PC-3 (cell line): ENCODE measurements around the gene EPB41L1. TPM values are rescaled to one million over a fixed set of nuclear protein-coding genes. Genes with fewer than 3 reads are reported as not detected.

Source experiments
- ATAC-seq: fragments of 200-7000 bp; cut with Tn5 transposase; 2 replicates; pipeline ENCODE4 v1.9.1; 2020; ENCODE audit warnings: mild to moderate bottlenecking, moderate library complexity
- BruUV-seq: library from RNA; stranded (reverse); fragments of 400-500 nt; replicated peaks from 2 replicates; lab custom pipeline; 2021; lab: Mats Ljungman, UMichigan
- CTCF ChIA-PET: fragments of 300-600 bp; sonication (Branson Sonifier 250); formaldehyde crosslinking; loops from one replicate; lab custom pipeline; 2022; ENCODE audit warnings: antibody characterized with exemption; lab: Charles Lee
- POLR2A ChIA-PET: fragments of 300-600 bp; sonication (Branson Sonifier 250); formaldehyde crosslinking; loops from one replicate; lab custom pipeline; 2022; ENCODE audit warnings: antibody characterized with exemption; ENCODE audit not compliant: unreplicated experiment; lab: Charles Lee
- DNase-seq: peaks from one replicate; pipeline ENCODE4 v3.0.0-alpha.2; 2015
- H2AFZ ChIP-seq: fragments of 300-600 bp; sonication (generic); 2 replicates; pipeline ENCODE4 v1.6.0; 2016; ENCODE audit warnings: antibody characterized with exemption, low read length
- H3F3A ChIP-seq: fragments of 300-600 bp; sonication (generic); one replicate; pipeline ENCODE4 v1.6.0; 2017; ENCODE audit warnings: antibody characterized with exemption, low read length, control low read depth, mild to moderate bottlenecking; ENCODE audit not compliant: unreplicated experiment
- H3K27ac ChIP-seq: fragments of 300-600 bp; sonication (generic); 2 replicates; pipeline ENCODE4 v1.5.1; 2016; ENCODE audit warnings: mild to moderate bottlenecking, low read length
- H3K27me3 ChIP-seq: fragments of 300-600 bp; sonication (generic); 2 replicates; pipeline ENCODE4 v1.6.1; 2016; ENCODE audit warnings: low read length, mixed read lengths
- H3K36me3 ChIP-seq: fragments of 300-600 bp; sonication (generic); 2 replicates; pipeline ENCODE4 v1.6.1; 2016; ENCODE audit warnings: low read depth, mixed run types, low read length, mixed read lengths
- H3K4me1 ChIP-seq: fragments of 300-600 bp; sonication (generic); 2 replicates; pipeline ENCODE4 v1.5.1; 2016; ENCODE audit warnings: low read length; ENCODE audit not compliant: insufficient read depth
- H3K4me2 ChIP-seq: fragments of 300-600 bp; sonication (generic); 2 replicates; pipeline ENCODE4 v1.6.0; 2016; ENCODE audit warnings: low read length
- H3K4me3 ChIP-seq: fragments of 300-600 bp; sonication (generic); 2 replicates; pipeline ENCODE4 v1.5.1; 2016; ENCODE audit warnings: mild to moderate bottlenecking, low read length, mixed read lengths
- H3K79me2 ChIP-seq: fragments of 300-600 bp; sonication (generic); 2 replicates; pipeline ENCODE4 v1.6.1; 2017; ENCODE audit warnings: low read length, mixed read lengths
- H3K9ac ChIP-seq: fragments of 300-600 bp; sonication (generic); 2 replicates; pipeline ENCODE4 v1.6.0; 2016; ENCODE audit warnings: mild to moderate bottlenecking, low read length
- H3K9me2 ChIP-seq: fragments of 300-600 bp; sonication (generic); replicated peaks from 2 replicates; pipeline ENCODE4 v1.6.1; 2016; ENCODE audit warnings: mixed run types, low read length, mixed read lengths
- H3K9me3 ChIP-seq: fragments of 300-600 bp; sonication (generic); 2 replicates; pipeline ENCODE4 v1.6.1; 2016; ENCODE audit warnings: low read length, mixed read lengths
- H4K20me1 ChIP-seq: fragments of 300-600 bp; sonication (generic); 2 replicates; pipeline ENCODE4 v1.6.1; 2016; ENCODE audit warnings: low read length, mixed read lengths
- CTCF ChIP-seq: fragments of 300-600 bp; sonication (generic); conservative IDR thresholded peaks from 2 replicates; pipeline ENCODE4 v1.5.1; 2017; ENCODE audit warnings: antibody characterized with exemption, low read depth, mild to moderate bottlenecking, low read length
- EZH2 ChIP-seq: fragments of 300-600 bp; sonication (generic); IDR thresholded peaks from one replicate; pipeline ENCODE4 v1.6.1; 2017; ENCODE audit warnings: antibody characterized with exemption, mild to moderate bottlenecking, low read length; ENCODE audit not compliant: unreplicated experiment
- EZH2phosphoT487 ChIP-seq: fragments of 300-600 bp; sonication (generic); IDR thresholded peaks from 2 replicates; pipeline ENCODE4 v1.6.1; 2018; ENCODE audit warnings: mild to moderate bottlenecking, antibody characterized with exemption, low read length, borderline replicate concordance
- intact Hi-C: fragments of 100-400 bp; cut with micrococcal nuclease; formaldehyde crosslinking; loops from 2 replicates; pipeline ENCODE4 v1.9.0; 2023
- total RNA-seq: library from RNA; depleted of rRNA; stranded (reverse); fragments of >200 nt; gene quantifications from 2 replicates; pipeline ENCODE4 v1.2.3, GENCODE V29; 2014

Gene EPB41L1
- total RNA-seq, 1 experiment from 2014 or later: 48.2 TPM

- Histone ChIP-seq H3K9me3 (no peaks in the 10 kb centered on the region), H3K36me3 (no peaks in the 10 kb centered on the region), H2AFZ (no peak overlapping the region), H3K9ac (no peak overlapping the region), H3K4me1 (peaks cover 24% of the 10 kb centered on the region), H3K79me2 (no peaks in the 10 kb centered on the region), H3K4me3 (no peak overlapping the region), H4K20me1 (no peaks in the 10 kb centered on the region), H3K27ac (no peak overlapping the region), H3K27me3 (no peaks in the 10 kb centered on the region), H3F3A (no peaks in the 10 kb centered on the region), H3K9me2 (no peaks in the 10 kb centered on the region), H3K4me2 (no peak overlapping the region)
- TF ChIP-seq CTCF (no peak), EZH2 (no peak), EZH2phosphoT487 (no peak)
- ChIA-PET POLR2A (no interaction called here), CTCF (no interaction called here)
- intact Hi-C loops: no loop called here
- no peak for ATAC-seq
- no TSS peak for BruUV-seq
- DNase-seq: no peak
Measured at GRCh38 chr20:36170542-36171215, 16.1 kb downstream of the EPB41L1 start.

GRCh38 chr20:36173451-36173933 lies 19.0 kb downstream of the EPB41L1 start:
- ATAC-seq (no peak), DNase-seq (no peak)
- Histone ChIP-seq H2AFZ (no peak overlapping the region), H3K9me2 (no peaks in the 10 kb centered on the region), H3K9ac (no peak overlapping the region), H3K9me3 (no peaks in the 10 kb centered on the region), H3K36me3 (no peaks in the 10 kb centered on the region), H3K27me3 (no peaks in the 10 kb centered on the region), H3K27ac (no peak overlapping the region), H3K4me2 (no peak overlapping the region), H3K79me2 (no peaks in the 10 kb centered on the region), H3K4me3 (no peak overlapping the region), H4K20me1 (no peaks in the 10 kb centered on the region), H3F3A (no peaks in the 10 kb centered on the region), H3K4me1 (peaks cover 15% of the 10 kb centered on the region)
- no TSS peak for BruUV-seq
- CTCF ChIA-PET: no interaction called here
- intact Hi-C loops: no loop called here
- POLR2A ChIA-PET: interaction anchor here (0.5 kb wide), 1 partner anchor 432 kb away, joined by 3 read pairs; the partner anchor contains the start of gene RAB5IF
- no peak for TF ChIP-seq CTCF
- TF ChIP-seq EZH2phosphoT487: no peak
- no peak for TF ChIP-seq EZH2

- H3K4me1 ChIP-seq: 0 out of 2 replicates have a peak, but pooled peaks cover 2% of the 10 kb centered on the region
- H3K9ac ChIP-seq: no peak overlapping the region
- BruUV-seq: no TSS peak
- DNase-seq (no peak), ATAC-seq (no peak)
- H3K79me2 ChIP-seq: no peaks in the 10 kb centered on the region
- CTCF ChIA-PET: no interaction called here
- POLR2A ChIA-PET: no interaction called here
- H3K4me3 ChIP-seq: no peak overlapping the region
- H3K27ac ChIP-seq: no peak overlapping the region
- no peaks in the 10 kb centered on the region for H3K9me3 ChIP-seq
- no peaks in the 10 kb centered on the region for H4K20me1 ChIP-seq
- H3K27me3 ChIP-seq: no peaks in the 10 kb centered on the region
- no peak for TF ChIP-seq EZH2phosphoT487
- TF ChIP-seq EZH2: no peak
- no peak for TF ChIP-seq CTCF
- intact Hi-C loops: no loop called here
- no peaks in the 10 kb centered on the region for H3F3A ChIP-seq
- H2AFZ ChIP-seq: no peak overlapping the region
- H3K36me3 ChIP-seq: no peaks in the 10 kb centered on the region
- H3K9me2 ChIP-seq: no peaks in the 10 kb centered on the region
- no peak overlapping the region for H3K4me2 ChIP-seq
Measured at GRCh38 chr20:36175016-36175415, 20.5 kb downstream of the EPB41L1 start.
